OCI-LY1 (cell line): ENCODE results near the gene FRMD6.

Source experiments
- H2AFZ ChIP-seq: fragments of 200-600 bp; sonication (generic), shearing (Covaris generic); 2 replicates; pipeline ENCODE4 v1.6.0; 2014; ENCODE audit warnings: antibody characterized with exemption, mild to moderate bottlenecking, low read length
- H3F3A ChIP-seq: fragments of 200-600 bp; sonication (generic), shearing (Covaris generic); 2 replicates; pipeline ENCODE4 v1.6.0; 2014; ENCODE audit warnings: mild to moderate bottlenecking, antibody characterized with exemption, low read length, moderate library complexity; ENCODE audit not compliant: insufficient read depth
- H3K27ac ChIP-seq: fragments of 200-600 bp; sonication (generic); 2 replicates; pipeline ENCODE4 v1.5.1; 2014; ENCODE audit warnings: low read length, mixed run types, mild to moderate bottlenecking, low read depth; ENCODE audit not compliant: poor library complexity, severe bottlenecking
- H3K27me3 ChIP-seq: fragments of 200-600 bp; sonication (generic); 2 replicates; pipeline ENCODE4 v1.6.0; 2014; ENCODE audit warnings: antibody characterized with exemption, mild to moderate bottlenecking, low read length, moderate library complexity; ENCODE audit not compliant: insufficient read depth
- H3K36me3 ChIP-seq: fragments of 200-600 bp; sonication (generic); 2 replicates; pipeline ENCODE4 v1.6.1; 2014; ENCODE audit warnings: mild to moderate bottlenecking, antibody characterized with exemption, low read length, moderate library complexity, mixed read lengths; ENCODE audit not compliant: insufficient read depth
- H3K4me1 ChIP-seq: fragments of 200-600 bp; sonication (generic); 2 replicates; pipeline ENCODE4 v1.5.1; 2014; ENCODE audit warnings: mild to moderate bottlenecking, low read length, moderate library complexity; ENCODE audit not compliant: insufficient read depth, severe bottlenecking
- H3K4me2 ChIP-seq: fragments of 200-600 bp; sonication (generic), shearing (Covaris generic); 2 replicates; pipeline ENCODE4 v1.6.1; 2014; ENCODE audit warnings: low read length
- H3K4me3 ChIP-seq: fragments of 200-600 bp; sonication (generic); 2 replicates; pipeline ENCODE4 v1.5.1; 2014; ENCODE audit warnings: low read length, low read depth, mild to moderate bottlenecking, mixed read lengths; ENCODE audit not compliant: poor library complexity, severe bottlenecking
- H3K79me2 ChIP-seq: fragments of 200-600 bp; shearing (Covaris generic); 2 replicates; pipeline ENCODE4 v1.6.1; 2016; ENCODE audit warnings: mixed run types, low read length, mixed read lengths; ENCODE audit not compliant: insufficient read depth
- H3K9ac ChIP-seq: fragments of 200-600 bp; sonication (generic), shearing (Covaris generic); 2 replicates; pipeline ENCODE4 v1.6.1; 2014; ENCODE audit warnings: mild to moderate bottlenecking, low read length, mixed read lengths
- H3K9me2 ChIP-seq: fragments of 200-600 bp; sonication (generic), shearing (Covaris generic); 2 replicates; pipeline ENCODE4 v1.6.1; 2014; ENCODE audit warnings: low read depth, mild to moderate bottlenecking, low read length, mixed read lengths
- H3K9me3 ChIP-seq: fragments of 200-600 bp; shearing (Covaris generic); 2 replicates; pipeline ENCODE4 v1.6.1; 2014; ENCODE audit warnings: low read length, mixed read lengths
- H4K20me1 ChIP-seq: fragments of 200-600 bp; sonication (generic), shearing (Covaris generic); 2 replicates; pipeline ENCODE4 v1.6.0; 2016; ENCODE audit warnings: mild to moderate bottlenecking, low read length; ENCODE audit not compliant: insufficient read depth
- CTCF ChIP-seq: fragments of 200-600 bp; sonication (generic), shearing (Covaris generic); IDR thresholded peaks from 2 replicates; pipeline ENCODE4 v1.5.1; 2017; ENCODE audit warnings: mild to moderate bottlenecking, antibody characterized with exemption, low read length, moderate library complexity, mixed read lengths
- EZH2 ChIP-seq: fragments of 200-600 bp; sonication (generic), shearing (Covaris generic); IDR thresholded peaks from 2 replicates; pipeline ENCODE4 v1.8.0; 2017; ENCODE audit warnings: borderline replicate concordance, mixed run types, mild to moderate bottlenecking, antibody characterized with exemption, low read length, moderate library complexity, mixed read lengths

Gene FRMD6

GRCh38 chr14:51658441-51659173 lies 6.9 kb downstream of the FRMD6 start:
- Histone ChIP-seq H3K9me3 (no peaks in the 10 kb centered on the region), H3K9ac (no peak overlapping the region), H3K4me3 (no peak overlapping the region), H3K9me2 (no peaks in the 10 kb centered on the region), H3K36me3 (no peaks in the 10 kb centered on the region), H3K4me1 (no peaks in the 10 kb centered on the region), H3K27me3 (no peaks in the 10 kb centered on the region), H4K20me1 (no peaks in the 10 kb centered on the region), H3K27ac (no peak overlapping the region), H3F3A (no peaks in the 10 kb centered on the region), H2AFZ (no peak overlapping the region), H3K79me2 (no peaks in the 10 kb centered on the region), H3K4me2 (no peak overlapping the region)
- TF ChIP-seq CTCF (no peak), EZH2 (no peak)

GRCh38 chr14:51660741-51661140 lies 9.0 kb downstream of the FRMD6 start:
- Histone ChIP-seq H3K4me2 (no peak overlapping the region), H2AFZ (no peak overlapping the region), H3K4me1 (no peaks in the 10 kb centered on the region), H3K27me3 (no peaks in the 10 kb centered on the region), H3K27ac (no peak overlapping the region), H4K20me1 (no peaks in the 10 kb centered on the region), H3K4me3 (no peak overlapping the region), H3K9me3 (no peaks in the 10 kb centered on the region), H3K9ac (no peak overlapping the region), H3K36me3 (no peaks in the 10 kb centered on the region), H3K79me2 (no peaks in the 10 kb centered on the region), H3F3A (no peaks in the 10 kb centered on the region), H3K9me2 (no peaks in the 10 kb centered on the region)
- TF ChIP-seq EZH2 (no peak), CTCF (no peak)

- H3F3A ChIP-seq = no peaks in the 10 kb centered on the region
- no peak for TF ChIP-seq EZH2
- TF ChIP-seq CTCF = no peak
- H3K4me1 ChIP-seq = no peaks in the 10 kb centered on the region
- no peaks in the 10 kb centered on the region for H3K9me2 ChIP-seq
- H3K36me3 ChIP-seq = no peaks in the 10 kb centered on the region
- no peak overlapping the region for H3K4me3 ChIP-seq
- no peak overlapping the region for H2AFZ ChIP-seq
- no peak overlapping the region for H3K9ac ChIP-seq
- H3K9me3 ChIP-seq = no peaks in the 10 kb centered on the region
- H4K20me1 ChIP-seq = no peaks in the 10 kb centered on the region
- no peak overlapping the region for H3K4me2 ChIP-seq
- no peak overlapping the region for H3K27ac ChIP-seq
- no peaks in the 10 kb centered on the region for H3K27me3 ChIP-seq
- H3K79me2 ChIP-seq = no peaks in the 10 kb centered on the region
These were observed 9.8 kb downstream of the FRMD6 start for GRCh38 chr14:51661504-51661903.
